Esophagus squamous epithelium (tissue), 4 donors: ENCODE data around the gene LDLRAD3.

ENCODE experiments used
- POLR2A ChIP-seq, 4 donors: fragments of 450-650 bp; IDR thresholded peaks; one replicate each; pipeline ENCODE4 v1.6.1; 2017; ENCODE audit warnings: antibody characterized with exemption in 4 of 4, mild to moderate bottlenecking in 4 of 4, moderate library complexity in 3 of 4
- TF ChIP-seq, protein P1 (sequence below), 6 experiments: fragments of 450-650 bp in 4 of 6; fragments of 200-600 bp in 2 of 6; sonication (generic) in 2 of 6; IDR thresholded peaks; one replicate each; pipeline ENCODE4 v1.5.1; 2016 to 2019; ENCODE audit warnings: antibody characterized with exemption in 6 of 6, mild to moderate bottlenecking in 4 of 6, moderate library complexity in 4 of 6

DNA sequence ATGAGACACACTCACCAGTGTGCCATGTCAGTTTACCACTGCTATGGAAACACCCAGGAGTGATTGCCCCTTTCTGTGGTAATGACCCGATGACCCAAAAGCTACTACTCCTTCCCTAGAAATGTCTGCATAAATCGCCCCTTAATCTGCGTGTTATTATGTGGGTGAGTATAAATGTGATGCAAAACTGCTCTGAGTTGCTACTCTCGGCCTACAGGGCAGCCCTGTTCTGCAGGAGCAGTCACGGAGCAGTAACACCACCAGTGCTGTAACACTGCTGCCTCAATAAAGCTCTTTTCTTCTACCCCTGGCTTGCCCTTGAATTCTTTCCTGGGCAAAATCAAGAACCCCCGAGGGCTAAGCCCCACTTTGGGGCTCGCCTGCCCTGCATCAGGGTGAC lies 9.6 kb upstream of the LDLRAD3 start:
- TF ChIP-seq, protein P1, sequence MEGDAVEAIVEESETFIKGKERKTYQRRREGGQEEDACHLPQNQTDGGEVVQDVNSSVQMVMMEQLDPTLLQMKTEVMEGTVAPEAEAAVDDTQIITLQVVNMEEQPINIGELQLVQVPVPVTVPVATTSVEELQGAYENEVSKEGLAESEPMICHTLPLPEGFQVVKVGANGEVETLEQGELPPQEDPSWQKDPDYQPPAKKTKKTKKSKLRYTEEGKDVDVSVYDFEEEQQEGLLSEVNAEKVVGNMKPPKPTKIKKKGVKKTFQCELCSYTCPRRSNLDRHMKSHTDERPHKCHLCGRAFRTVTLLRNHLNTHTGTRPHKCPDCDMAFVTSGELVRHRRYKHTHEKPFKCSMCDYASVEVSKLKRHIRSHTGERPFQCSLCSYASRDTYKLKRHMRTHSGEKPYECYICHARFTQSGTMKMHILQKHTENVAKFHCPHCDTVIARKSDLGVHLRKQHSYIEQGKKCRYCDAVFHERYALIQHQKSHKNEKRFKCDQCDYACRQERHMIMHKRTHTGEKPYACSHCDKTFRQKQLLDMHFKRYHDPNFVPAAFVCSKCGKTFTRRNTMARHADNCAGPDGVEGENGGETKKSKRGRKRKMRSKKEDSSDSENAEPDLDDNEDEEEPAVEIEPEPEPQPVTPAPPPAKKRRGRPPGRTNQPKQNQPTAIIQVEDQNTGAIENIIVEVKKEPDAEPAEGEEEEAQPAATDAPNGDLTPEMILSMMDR (IDR thresholded peaks at IDR 0.05), result no peak
- TF ChIP-seq POLR2A (IDR thresholded peaks at IDR 0.05), result no peak
